KMS-11 (cell line): ENCODE results near the gene KCNMB4.

Source experiments
- H2AFZ ChIP-seq: fragments of 200-600 bp; sonication (generic); 2 replicates; pipeline ENCODE4 v1.6.1; 2016; ENCODE audit warnings: antibody characterized with exemption, mixed run types, low read depth
- H3K27ac ChIP-seq: fragments of 200-600 bp; sonication (generic); 2 replicates; pipeline ENCODE4 v1.6.1; 2016; ENCODE audit warnings: mild to moderate bottlenecking, mixed run types
- H3K27me3 ChIP-seq: fragments of 200-600 bp; sonication (generic); 2 replicates; pipeline ENCODE4 v1.6.1; 2017; ENCODE audit warnings: mild to moderate bottlenecking, low read depth, mixed run types, moderate library complexity; ENCODE audit not compliant: insufficient read depth
- H3K36me3 ChIP-seq: fragments of 200-600 bp; sonication (generic); 2 replicates; pipeline ENCODE4 v1.6.1; 2017; ENCODE audit warnings: mild to moderate bottlenecking, mixed run types; ENCODE audit not compliant: insufficient read depth
- H3K4me1 ChIP-seq: fragments of 200-600 bp; sonication (generic); 2 replicates; pipeline ENCODE4 v1.6.1; 2016; ENCODE audit warnings: mild to moderate bottlenecking, low read depth, mixed run types; ENCODE audit not compliant: poor library complexity, severe bottlenecking
- H3K4me2 ChIP-seq: fragments of 200-600 bp; sonication (generic); 2 replicates; pipeline ENCODE4 v1.7.0; 2016; ENCODE audit warnings: mild to moderate bottlenecking, mixed run types
- H3K4me3 ChIP-seq: fragments of 200-600 bp; sonication (generic); IDR thresholded peaks from 2 replicates; pipeline ENCODE4 v1.6.1; 2017; ENCODE audit warnings: low read depth, low read length, mixed read lengths; ENCODE audit not compliant: insufficient read depth
- H3K79me2 ChIP-seq: fragments of 200-600 bp; sonication (generic); 2 replicates; pipeline ENCODE4 v1.6.1; 2016; ENCODE audit warnings: low read depth, mixed run types; ENCODE audit not compliant: insufficient read depth
- H3K9ac ChIP-seq: fragments of 200-600 bp; sonication (generic); 2 replicates; pipeline ENCODE4 v1.6.1; 2016; ENCODE audit warnings: mild to moderate bottlenecking, mixed run types
- H4K20me1 ChIP-seq: fragments of 200-600 bp; sonication (generic); 2 replicates; pipeline ENCODE4 v1.6.1; 2016; ENCODE audit warnings: mild to moderate bottlenecking, mixed run types; ENCODE audit not compliant: insufficient read depth
- CTCF ChIP-seq: fragments of 200-600 bp; sonication (generic); conservative IDR thresholded peaks from 2 replicates; pipeline ENCODE4 v1.6.1; 2017; ENCODE audit warnings: low read depth, mild to moderate bottlenecking, antibody characterized with exemption, low read length, moderate library complexity, mixed read lengths

KCNMB4 gene

GRCh38 chr12:70426620-70427019, 60.5 kb downstream of the KCNMB4 start:
- H3K4me2 ChIP-seq: no peak overlapping the region
- no peaks in the 10 kb centered on the region for H3K4me1 ChIP-seq
- H2AFZ ChIP-seq: no peak overlapping the region
- TF ChIP-seq CTCF: no peak
- H3K79me2 ChIP-seq: no peaks in the 10 kb centered on the region
- no peak overlapping the region for H3K27ac ChIP-seq
- no peak overlapping the region for H3K4me3 ChIP-seq
- no peaks in the 10 kb centered on the region for H4K20me1 ChIP-seq
- no peaks in the 10 kb centered on the region for H3K27me3 ChIP-seq
- H3K36me3 ChIP-seq: no peaks in the 10 kb centered on the region
- no peak overlapping the region for H3K9ac ChIP-seq

GRCh38 chr12:70427611-70428010, 61.5 kb downstream of the KCNMB4 start:
- Histone ChIP-seq H3K27ac (no peak overlapping the region), H3K4me1 (no peaks in the 10 kb centered on the region), H4K20me1 (no peaks in the 10 kb centered on the region), H3K4me2 (no peak overlapping the region), H3K4me3 (no peak overlapping the region), H2AFZ (no peak overlapping the region), H3K27me3 (no peaks in the 10 kb centered on the region), H3K79me2 (no peaks in the 10 kb centered on the region), H3K9ac (no peak overlapping the region), H3K36me3 (no peaks in the 10 kb centered on the region)
- no peak for TF ChIP-seq CTCF

- H3K79me2 ChIP-seq: no peaks in the 10 kb centered on the region
- H4K20me1 ChIP-seq: no peaks in the 10 kb centered on the region
- H3K36me3 ChIP-seq: no peaks in the 10 kb centered on the region
- H3K4me3 ChIP-seq: no peak overlapping the region
- no peak for TF ChIP-seq CTCF
- no peak overlapping the region for H3K27ac ChIP-seq
- no peak overlapping the region for H2AFZ ChIP-seq
- no peaks in the 10 kb centered on the region for H3K4me1 ChIP-seq
- H3K9ac ChIP-seq: no peak overlapping the region
- no peaks in the 10 kb centered on the region for H3K27me3 ChIP-seq
- H3K4me2 ChIP-seq: no peak overlapping the region
Observed at GRCh38 chr12:70430400-70430799, 64.3 kb downstream of the KCNMB4 start.

GRCh38 chr12:70436836-70437235, 70.7 kb downstream of the KCNMB4 start:
- no peak overlapping the region for H2AFZ ChIP-seq
- H3K9ac ChIP-seq: no peak overlapping the region
- TF ChIP-seq CTCF: no peak

More at GRCh38 chr12:70436836-70437235, 70.7 kb downstream of the KCNMB4 start:
- Histone ChIP-seq H3K36me3 (no peaks in the 10 kb centered on the region), H3K27ac (no peak overlapping the region), H3K27me3 (no peaks in the 10 kb centered on the region), H3K4me1 (no peaks in the 10 kb centered on the region), H3K79me2 (no peaks in the 10 kb centered on the region), H3K4me2 (no peak overlapping the region), H3K4me3 (no peak overlapping the region), H4K20me1 (no peaks in the 10 kb centered on the region)
